GM12892 (cell line): ENCODE measurements around the gene PRRC2A.

Source experiments
- POLR2A ChIP-seq: IDR thresholded peaks from 2 replicates; pipeline ENCODE4 v1.6.1; 2011; ENCODE audit warnings: low read depth, low read length, control low read depth
- POLR2AphosphoS5 ChIP-seq: IDR thresholded peaks from 2 replicates; pipeline ENCODE4 v1.6.1; 2011; ENCODE audit warnings: low read depth, low read length, control low read depth
- TAF1 ChIP-seq: IDR thresholded peaks from 2 replicates; pipeline ENCODE4 v1.6.1; 2011; ENCODE audit warnings: low read depth, mild to moderate bottlenecking, control low read depth, low read length, borderline replicate concordance

DNA sequence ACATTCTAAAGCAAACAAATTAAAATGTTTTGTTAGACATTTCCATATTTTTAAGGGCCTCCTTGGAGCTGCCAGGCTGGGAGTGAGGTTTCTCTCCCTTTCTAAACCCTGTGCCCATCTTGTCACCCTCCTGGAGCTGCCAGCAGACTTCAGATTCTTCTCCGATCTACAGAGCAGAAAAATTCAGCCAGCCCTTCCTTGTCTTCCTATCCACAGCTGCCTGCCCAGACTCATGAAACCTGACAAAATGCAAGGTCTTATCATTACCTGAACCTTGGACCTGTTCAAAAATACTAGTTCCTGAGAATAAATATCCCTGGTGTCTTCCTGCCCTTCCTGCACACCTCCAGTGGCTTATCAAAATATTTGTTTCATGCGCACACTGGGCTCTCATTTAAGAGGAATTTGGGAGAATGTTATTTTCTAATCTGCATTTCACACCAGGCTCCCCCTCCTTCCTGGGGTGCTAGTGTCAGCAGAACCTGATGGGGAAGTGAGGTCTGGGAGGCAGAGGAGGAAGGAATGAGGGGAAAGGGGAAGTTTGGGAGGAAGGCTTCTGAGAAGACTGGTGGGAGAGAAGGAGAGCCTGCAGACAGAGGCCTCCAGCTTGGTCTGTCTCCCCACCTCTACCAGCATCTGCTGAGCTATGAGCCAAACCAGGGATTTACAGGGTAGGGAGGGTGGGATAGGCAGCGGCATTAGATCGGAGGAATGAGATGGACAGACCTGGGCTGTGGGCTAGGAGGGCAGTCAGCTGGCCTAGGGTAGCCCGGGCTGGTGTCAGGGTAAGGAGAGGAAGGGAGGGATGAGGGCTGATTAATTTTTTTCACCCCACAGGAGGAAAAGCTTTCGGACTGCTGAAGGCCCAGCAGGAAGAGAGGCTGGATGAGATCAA lies 5.6 kb upstream of the PRRC2A start, which contains the start of gene AIF1:
- TF ChIP-seq POLR2A (no peak), POLR2AphosphoS5 (no peak), TAF1 (no peak)
